T follicular helper cell (primary cell): ENCODE measurements around the gene JAM3.
"Not testable (repeated sequence)": the region's sequence is repeated elsewhere in the genome, so short reads cannot be mapped to it uniquely, and the experiment has no call there.

Experiments used
- DNase-seq: peaks from one replicate; pipeline ENCODE4 v3.0.0-alpha.2; 2020; ENCODE audit warnings: low read depth

The JAM3 gene

DNA sequence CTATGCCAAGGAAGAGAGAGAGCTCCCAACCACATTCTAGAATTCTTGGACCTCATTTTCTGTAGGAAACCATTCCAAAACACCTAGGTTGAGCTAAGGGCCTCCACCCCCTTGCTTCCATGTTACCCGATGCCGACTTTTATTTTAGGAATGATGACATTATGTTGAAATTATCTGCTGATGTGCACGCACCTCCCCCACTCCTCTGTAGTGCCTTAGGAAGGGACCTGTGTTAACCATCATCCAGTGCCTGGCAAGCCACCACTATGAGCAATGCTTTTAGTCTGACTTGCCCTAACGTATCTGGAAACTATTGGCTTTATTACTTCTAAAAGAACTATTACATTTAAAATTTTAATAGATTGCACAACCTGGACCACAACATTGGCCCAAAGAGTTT is 112.8 kb downstream of the JAM3 start:
- no peak for DNase-seq

DNA sequence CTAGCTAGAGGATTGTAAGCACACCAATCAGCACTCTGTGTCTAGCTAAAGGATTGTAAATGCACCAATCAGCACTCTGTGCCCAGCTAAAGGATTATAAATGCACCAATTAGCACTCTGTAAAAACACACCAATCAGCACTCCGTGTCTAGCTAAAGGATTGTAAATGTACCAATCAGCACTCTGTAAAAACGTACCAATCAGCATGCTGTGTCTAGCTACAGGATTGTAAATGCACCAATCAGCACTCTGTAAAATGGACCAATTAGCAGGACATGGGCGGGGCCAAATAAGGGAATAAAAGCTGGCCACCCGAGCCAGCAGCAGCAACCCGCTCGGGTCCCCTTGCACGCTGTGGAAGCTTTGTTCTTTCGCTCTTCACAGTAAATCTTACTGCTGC is 119.2 kb downstream of the JAM3 start:
- not testable (repeated sequence) for DNase-seq

DNA sequence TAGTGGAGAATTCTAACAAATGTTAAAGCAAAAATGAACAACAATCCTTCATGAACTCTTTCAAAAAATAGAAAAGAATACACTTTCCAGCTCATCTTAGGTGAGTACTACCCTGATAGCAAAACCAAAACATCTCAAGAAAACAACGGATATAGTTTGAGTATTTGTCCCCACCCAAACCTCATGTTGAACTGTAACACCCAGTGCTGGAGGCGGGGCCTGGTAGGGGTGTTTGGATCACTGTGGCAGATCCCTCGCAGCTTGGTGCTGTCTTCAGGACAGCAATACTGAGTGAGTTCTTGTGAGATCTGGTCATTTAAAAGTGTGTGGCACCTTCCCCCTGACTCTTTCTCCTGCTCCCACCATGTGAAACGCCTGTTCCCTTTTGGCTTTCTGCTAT is 127.9 kb downstream of the JAM3 start:
- DNase-seq = no peak

DNA sequence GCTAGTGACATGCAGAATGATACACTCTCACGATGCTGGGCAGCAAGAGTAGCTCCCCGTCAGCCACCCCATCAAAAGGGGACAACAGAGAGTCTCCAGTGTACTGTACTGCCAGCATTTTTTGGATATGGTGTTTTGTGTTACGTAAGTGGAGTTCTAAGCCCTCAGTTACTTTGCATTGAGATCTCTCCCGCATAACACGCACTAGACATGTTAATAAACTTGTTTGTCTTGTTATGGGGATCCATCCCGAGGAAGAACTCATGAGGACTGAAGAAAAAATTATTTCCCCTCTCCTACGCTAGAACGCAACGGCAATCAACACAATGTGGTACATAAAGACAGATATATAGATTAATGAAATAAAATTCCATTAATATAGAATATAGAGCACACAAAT is 130.7 kb downstream of the JAM3 start:
- DNase-seq = no peak

DNA sequence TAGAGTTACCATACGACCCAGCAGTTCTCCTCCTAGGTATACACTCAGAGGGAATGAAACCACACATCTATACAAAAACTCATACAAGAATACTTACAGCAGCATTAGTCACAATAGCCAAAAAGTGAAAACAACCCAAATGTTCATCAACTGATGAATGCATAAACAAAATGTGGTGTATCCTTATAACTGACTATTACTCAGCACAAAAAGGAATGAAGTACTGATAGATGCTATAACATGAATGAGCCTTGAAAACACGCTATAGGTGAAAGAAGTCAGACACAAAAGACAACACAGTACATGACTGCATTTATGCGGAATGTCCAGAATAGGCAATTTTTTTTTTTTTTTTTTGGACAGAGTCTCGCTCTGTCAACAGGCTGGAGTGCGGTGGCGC is 131.8 kb downstream of the JAM3 start:
- DNase-seq = no peak
